Fibroblast of lung (primary cell): Measurements from ENCODE around the gene PARK7. TPM values are rescaled to one million over a fixed set of nuclear protein-coding genes. Genes with fewer than 3 reads are reported as not detected.

ENCODE experiments used
- DNase-seq, 2 donors: peaks; one replicate each; pipeline versions ENCODE4 v3.0.0 to v3.0.0-alpha.2; 2010; ENCODE audit warnings: low read depth in 2 of 2
- H2AFZ ChIP-seq: 2 replicates; pipeline ENCODE4 v1.5.1; 2012; ENCODE audit warnings: low read length, control low read depth, inconsistent platforms
- H3K27ac ChIP-seq: 2 replicates; pipeline ENCODE4 v1.5.1; 2011; ENCODE audit warnings: low read length, control low read depth; ENCODE audit not compliant: insufficient read depth
- H3K27me3 ChIP-seq: 2 replicates; pipeline ENCODE4 v1.5.1; 2011; ENCODE audit warnings: mild to moderate bottlenecking, low read length; ENCODE audit not compliant: control insufficient read depth, insufficient read depth
- H3K36me3 ChIP-seq: 2 replicates; pipeline ENCODE4 v1.5.1; 2011; ENCODE audit warnings: low read length; ENCODE audit not compliant: control insufficient read depth, insufficient read depth
- H3K4me1 ChIP-seq: 2 replicates; pipeline ENCODE4 v1.5.1; 2011; ENCODE audit warnings: low read length; ENCODE audit not compliant: control insufficient read depth, insufficient read depth; ENCODE audit errors: extremely low read depth
- H3K4me2 ChIP-seq: 2 replicates; pipeline ENCODE4 v1.5.1; 2011; ENCODE audit warnings: low read length, control low read depth; ENCODE audit not compliant: insufficient read depth; ENCODE audit errors: extremely low read depth
- H3K4me3 ChIP-seq, 4 experiments: fragments of 200-600 bp in 1 of 4; sonication (generic) in 1 of 4; replicated peaks in 1 of 4; 2 replicates each; pipeline ENCODE4 v1.5.1; 2011 to 2016; ENCODE audit warnings: low read length in 4 of 4, low read depth in 3 of 4, mild to moderate bottlenecking in 3 of 4, control low read depth in 2 of 4, inconsistent platforms in 1 of 4, mixed read lengths in 1 of 4; ENCODE audit not compliant: insufficient read depth in 1 of 4; ENCODE audit errors: control extremely low read depth in 1 of 4
- H3K79me2 ChIP-seq: 2 replicates; pipeline ENCODE4 v1.5.1; 2012; ENCODE audit warnings: mild to moderate bottlenecking, low read length, inconsistent platforms; ENCODE audit not compliant: control insufficient read depth, insufficient read depth
- H3K9ac ChIP-seq: 2 replicates; pipeline ENCODE4 v1.5.1; 2011; ENCODE audit warnings: mild to moderate bottlenecking, low read length, control low read depth; ENCODE audit not compliant: insufficient read depth
- H3K9me3 ChIP-seq: 2 replicates; pipeline ENCODE4 v1.5.1; 2012; ENCODE audit warnings: low read depth, low read length; ENCODE audit not compliant: control insufficient read depth, insufficient read depth
- H4K20me1 ChIP-seq: 2 replicates; pipeline ENCODE4 v1.5.1; 2011; ENCODE audit warnings: low read length; ENCODE audit not compliant: control insufficient read depth, insufficient read depth; ENCODE audit errors: extremely low read depth
- EZH2 ChIP-seq: IDR thresholded peaks from 2 replicates; pipeline ENCODE4 v1.5.1; 2012; ENCODE audit warnings: low read length, control low read depth, mild to moderate bottlenecking; ENCODE audit errors: missing control alignments
- polyA plus RNA-seq, 2 donors: library from polyadenylated mRNA; depleted of rRNA in 1 of 2; stranded (reverse) in 1 of 2; unstranded in 1 of 2; fragments of >200 nt; gene quantifications; 2 replicates each; pipeline ENCODE4 v1.2.1, GENCODE V29; 2011 to 2012; ENCODE audit warnings: missing spikeins in 1 of 2
- total RNA-seq: library from RNA; depleted of rRNA; stranded (reverse); fragments of >200 nt; gene quantifications from 2 replicates; pipeline ENCODE4 v1.2.1, GENCODE V29; 2014
- TF ChIP-seq, protein P1 (sequence below), 2 donors: IDR thresholded peaks in 1 of 2; conservative IDR thresholded peaks in 1 of 2; 1 replicate in 1 of 2; 2 replicates in 1 of 2; pipeline ENCODE4 v1.5.1; 2011 to 2012; ENCODE audit warnings: low read length in 2 of 2, control low read depth in 1 of 2, inconsistent platforms in 1 of 2, low read depth in 1 of 2, mild to moderate bottlenecking in 1 of 2

PARK7 gene
- total and polyA plus RNA-seq, 2 donors (not counting 1 experiment from before 2014, with no cell fraction given), result 264 to 513 TPM

DNA sequence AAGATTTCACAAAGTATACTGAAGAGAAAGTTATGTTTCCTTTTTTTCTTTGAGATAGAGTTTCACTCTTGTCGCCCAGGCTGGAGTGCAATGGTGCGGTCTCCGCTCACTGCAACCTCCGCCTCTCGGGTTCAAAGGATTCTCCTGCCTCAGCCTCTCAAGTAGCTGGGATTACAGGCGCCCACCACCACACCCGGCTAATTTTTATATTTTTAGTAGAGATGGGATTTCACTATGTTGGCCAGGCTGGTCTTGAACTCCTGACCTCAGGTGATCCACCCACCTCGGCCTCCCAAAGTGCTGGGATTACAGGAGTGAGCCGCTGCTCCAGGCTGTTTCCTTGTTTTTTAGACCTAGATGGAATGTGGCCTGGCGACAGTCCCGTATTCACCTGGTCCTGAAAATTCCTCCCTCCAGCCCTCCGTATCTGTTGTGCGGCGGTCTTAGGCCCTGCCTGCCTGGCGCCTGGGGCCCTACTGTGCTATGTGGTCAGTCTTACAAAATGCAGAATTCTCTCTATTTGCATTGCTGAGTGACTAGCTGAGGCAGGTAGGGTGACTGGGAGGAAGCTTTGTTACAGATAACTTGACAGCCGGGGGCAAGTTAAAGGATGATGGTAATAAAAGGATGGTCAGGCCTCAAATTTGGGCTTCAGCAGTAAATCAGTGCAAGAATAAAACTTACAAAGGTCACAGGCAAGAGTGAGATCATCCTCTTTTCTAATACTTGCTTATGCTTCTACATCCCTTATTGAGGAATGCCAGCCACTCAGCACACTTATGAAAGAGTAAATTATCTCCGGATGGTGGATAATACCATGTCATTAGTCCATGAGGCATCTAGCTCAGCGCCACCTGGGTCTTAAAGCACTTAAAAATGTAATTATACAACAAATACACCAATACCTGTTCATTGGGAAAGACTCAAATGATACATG lies 30.3 kb downstream of the PARK7 start:
- Histone ChIP-seq H3K4me3 (no peak overlapping the region), H3K36me3 (peaks cover 4% of the 10 kb centered on the region), H3K9me3 (no peaks in the 10 kb centered on the region), H3K4me1 (peaks cover 2% of the 10 kb centered on the region), H3K4me2 (no peak overlapping the region), H3K9ac (no peak overlapping the region), H3K27ac (no peak overlapping the region), H4K20me1 (no peaks in the 10 kb centered on the region), H2AFZ (no peak overlapping the region), H3K79me2 (no peaks in the 10 kb centered on the region), H3K27me3 (no peaks in the 10 kb centered on the region)
- peak in 1 of 2 donors; percentile 15 for DNase-seq
- TF ChIP-seq, protein P1, sequence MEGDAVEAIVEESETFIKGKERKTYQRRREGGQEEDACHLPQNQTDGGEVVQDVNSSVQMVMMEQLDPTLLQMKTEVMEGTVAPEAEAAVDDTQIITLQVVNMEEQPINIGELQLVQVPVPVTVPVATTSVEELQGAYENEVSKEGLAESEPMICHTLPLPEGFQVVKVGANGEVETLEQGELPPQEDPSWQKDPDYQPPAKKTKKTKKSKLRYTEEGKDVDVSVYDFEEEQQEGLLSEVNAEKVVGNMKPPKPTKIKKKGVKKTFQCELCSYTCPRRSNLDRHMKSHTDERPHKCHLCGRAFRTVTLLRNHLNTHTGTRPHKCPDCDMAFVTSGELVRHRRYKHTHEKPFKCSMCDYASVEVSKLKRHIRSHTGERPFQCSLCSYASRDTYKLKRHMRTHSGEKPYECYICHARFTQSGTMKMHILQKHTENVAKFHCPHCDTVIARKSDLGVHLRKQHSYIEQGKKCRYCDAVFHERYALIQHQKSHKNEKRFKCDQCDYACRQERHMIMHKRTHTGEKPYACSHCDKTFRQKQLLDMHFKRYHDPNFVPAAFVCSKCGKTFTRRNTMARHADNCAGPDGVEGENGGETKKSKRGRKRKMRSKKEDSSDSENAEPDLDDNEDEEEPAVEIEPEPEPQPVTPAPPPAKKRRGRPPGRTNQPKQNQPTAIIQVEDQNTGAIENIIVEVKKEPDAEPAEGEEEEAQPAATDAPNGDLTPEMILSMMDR (conservative IDR thresholded peaks at IDR 0.05 in 1 of 2, IDR thresholded peaks at IDR 0.05 in 1 of 2; ENCODE audit: low read depth in 1 of 2, low read length in 2 of 2), result no peak
- no peak for TF ChIP-seq EZH2

DNA sequence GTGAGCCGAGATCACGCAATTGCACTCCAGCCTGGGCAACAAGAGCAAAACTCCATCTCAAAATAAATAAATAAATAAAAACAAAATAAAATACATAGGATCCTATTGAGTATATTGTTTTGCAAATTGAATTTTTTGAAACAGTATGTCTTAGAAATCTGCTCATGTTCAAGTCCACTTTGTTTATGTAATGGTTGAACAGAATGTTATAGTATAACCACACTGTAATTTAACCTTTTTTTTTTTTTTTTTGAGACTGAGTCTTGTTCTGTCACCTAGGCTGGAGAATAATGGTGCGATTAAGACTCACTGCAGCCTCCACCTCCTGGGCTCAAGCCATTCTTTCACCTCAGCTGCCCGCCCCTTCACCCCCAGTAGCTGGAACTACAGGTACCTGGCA lies 31.4 kb downstream of the PARK7 start:
- H3K9ac ChIP-seq, result no peak overlapping the region
- no peak overlapping the region for H2AFZ ChIP-seq
- DNase-seq, result peak in 1 of 2 donors; percentile 55
- no peaks in the 10 kb centered on the region for H3K79me2 ChIP-seq
- no peaks in the 10 kb centered on the region for H3K9me3 ChIP-seq
- H3K36me3 ChIP-seq, result peaks cover 4% of the 10 kb centered on the region
- no peaks in the 10 kb centered on the region for H3K27me3 ChIP-seq
- H3K4me3 ChIP-seq, result no peak overlapping the region
- no peak for TF ChIP-seq EZH2
- TF ChIP-seq, protein P1 (conservative IDR thresholded peaks at IDR 0.05 in 1 of 2, IDR thresholded peaks at IDR 0.05 in 1 of 2; ENCODE audit: low read depth in 1 of 2, low read length in 2 of 2), result no peak
- no peak overlapping the region for H3K27ac ChIP-seq
- peaks cover 2% of the 10 kb centered on the region for H3K4me1 ChIP-seq
- H3K4me2 ChIP-seq, result no peak overlapping the region
- no peaks in the 10 kb centered on the region for H4K20me1 ChIP-seq

DNA sequence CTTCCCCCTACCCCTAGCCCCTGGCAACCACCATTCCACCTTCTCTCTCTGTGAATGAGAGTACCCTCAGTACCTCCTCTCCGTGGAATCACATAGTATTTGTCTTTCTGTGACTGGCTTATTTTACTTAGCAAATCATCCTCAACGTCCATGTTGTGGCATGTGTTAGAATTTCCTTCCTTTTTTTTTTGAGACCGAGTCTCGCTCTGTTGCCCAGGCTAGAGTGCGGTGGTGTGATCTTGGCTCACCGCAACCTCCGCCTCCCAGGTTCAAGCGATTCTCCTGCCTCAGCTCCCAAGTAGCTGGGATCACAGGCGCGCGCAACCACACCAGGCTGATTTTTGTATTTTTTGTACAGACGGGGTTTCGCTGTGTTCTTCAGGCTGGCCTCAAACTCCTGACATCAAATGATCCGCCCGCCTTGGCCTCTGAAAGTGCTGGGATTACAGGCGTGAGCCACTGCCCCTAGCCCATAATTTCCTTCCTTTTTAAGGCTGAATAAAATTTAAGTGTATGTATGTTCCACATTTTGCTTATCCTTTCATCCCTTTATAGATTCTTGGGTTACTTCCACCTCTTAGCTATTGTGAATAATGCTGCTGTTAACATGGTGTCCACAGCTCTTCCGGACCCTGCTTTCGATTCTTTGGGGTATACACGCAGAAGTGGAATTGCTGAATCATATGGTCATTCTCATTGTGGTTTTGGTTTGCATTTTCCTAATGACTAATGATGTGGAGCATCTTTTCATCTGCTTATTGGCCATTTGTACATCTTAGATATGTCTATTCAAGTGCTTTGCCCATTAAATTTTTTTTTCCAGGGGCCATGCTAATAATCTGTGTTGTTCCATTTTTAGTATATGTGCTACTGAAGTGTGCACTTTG lies 32.3 kb downstream of the PARK7 start:
- H3K79me2 ChIP-seq, result no peaks in the 10 kb centered on the region
- H3K9ac ChIP-seq, result no peak overlapping the region
- peaks cover 2% of the 10 kb centered on the region for H3K4me1 ChIP-seq
- peak; percentile 79 to 95 for DNase-seq
- H3K36me3 ChIP-seq, result peaks cover 4% of the 10 kb centered on the region
- no peak overlapping the region for H3K4me3 ChIP-seq
- H3K27me3 ChIP-seq, result no peaks in the 10 kb centered on the region
- no peak for TF ChIP-seq EZH2
- TF ChIP-seq, protein P1 (conservative IDR thresholded peaks at IDR 0.05 in 1 of 2, IDR thresholded peaks at IDR 0.05 in 1 of 2; ENCODE audit: low read depth in 1 of 2, low read length in 2 of 2), result no peak
- H4K20me1 ChIP-seq, result no peaks in the 10 kb centered on the region
- peak overlapping the region; percentile 57 for H3K27ac ChIP-seq
- H2AFZ ChIP-seq, result no peak overlapping the region
- H3K9me3 ChIP-seq, result no peaks in the 10 kb centered on the region
- H3K4me2 ChIP-seq, result no peak overlapping the region
